Lower leg skin (tissue), 4 donors: ENCODE measurements around the gene STARD13. TPM values are rescaled to one million over a fixed set of nuclear protein-coding genes. Genes with fewer than 3 reads are reported as not detected.

ENCODE experiments used
- DNase-seq, 2 donors: peaks; one replicate each; pipeline ENCODE4 v3.0.0-alpha.2; 2019; ENCODE audit warnings: low spot score in 2 of 2
- H3K4me3 ChIP-seq: fragments of 200-600 bp; sonication (generic); 2 replicates; pipeline ENCODE4 v1.5.1; 2017; ENCODE audit warnings: mild to moderate bottlenecking, low read depth; ENCODE audit not compliant: poor library complexity, severe bottlenecking
- CTCF ChIP-seq, 3 donors: fragments of 450-650 bp; IDR thresholded peaks; one replicate each; pipeline ENCODE4 v1.5.1; 2016; ENCODE audit warnings: antibody characterized with exemption in 3 of 3, mild to moderate bottlenecking in 3 of 3, moderate library complexity in 2 of 3
- POLR2A ChIP-seq, 2 donors: fragments of 450-650 bp; IDR thresholded peaks; one replicate each; pipeline ENCODE4 v1.6.1; 2016 to 2017; ENCODE audit warnings: antibody characterized with exemption in 2 of 2, mild to moderate bottlenecking in 1 of 2, moderate library complexity in 1 of 2
- WGBS, 2 donors: methylation state at CpG; one replicate each; pipeline ENCODE4 v1.1.5; 2018; 5-methylcytosine and 5-hydroxymethylcytosine counted together
- intact Hi-C: fragments of 100-400 bp; cut with DNase I; formaldehyde crosslinking; loops from one replicate; pipeline ENCODE4 v1.15.0; 2023; ENCODE audit warnings: low total_unique reads
- total RNA-seq, 4 donors: library from RNA; depleted of rRNA; stranded (reverse); fragments of >200 nt; gene quantifications; one replicate each; pipeline ENCODE4 v1.1.0, GENCODE V29; 2016

Gene STARD13
- total RNA-seq, 4 donors from 2014 or later, result 15.7 to 22.5 (median 19.6) TPM

GRCh38 chr13:33125821-33126570, 159.6 kb downstream of the STARD13 start:
- H3K4me3 ChIP-seq, result no peak overlapping the region
- no peak for TF ChIP-seq POLR2A (IDR thresholded peaks at IDR 0.05)
- TF ChIP-seq CTCF (IDR thresholded peaks at IDR 0.05), result no peak
- 19 to 45% methylated on average over 10 of the region's 10 CpGs for WGBS, 2 donors
- intact Hi-C loops, result no loop called here
- DNase-seq, result peak; percentile 79 to 89

GRCh38 chr13:33123066-33123859, 162.3 kb downstream of the STARD13 start:
- WGBS, 2 donors, result 72 to 78% methylated on average over 7 of the region's 7 CpGs
- no peak overlapping the region for H3K4me3 ChIP-seq
- peak; percentile 53 to 89 for DNase-seq
- no peak for TF ChIP-seq POLR2A (IDR thresholded peaks at IDR 0.05)
- TF ChIP-seq CTCF (IDR thresholded peaks at IDR 0.05), result no peak
- intact Hi-C loops, result no loop called here

- no peak overlapping the region for H3K4me3 ChIP-seq
- no peak for DNase-seq
- intact Hi-C loops, result no loop called here
- no peak for TF ChIP-seq CTCF (IDR thresholded peaks at IDR 0.05)
- TF ChIP-seq POLR2A (IDR thresholded peaks at IDR 0.05), result no peak
- WGBS, 2 donors, result 38 to 59% methylated on average over 10 of the region's 10 CpGs
These were observed 165.6 kb downstream of the STARD13 start for GRCh38 chr13:33119856-33120543.

- intact Hi-C loops, result no loop called here
- H3K4me3 ChIP-seq, result no peak overlapping the region
- no peak for DNase-seq
- no peak for TF ChIP-seq POLR2A (IDR thresholded peaks at IDR 0.05)
- no peak for TF ChIP-seq CTCF (IDR thresholded peaks at IDR 0.05)
- 64 to 75% methylated on average over 7 of the region's 7 CpGs for WGBS, 2 donors
These were observed 166.4 kb downstream of the STARD13 start for GRCh38 chr13:33119022-33119781.

GRCh38 chr13:33116321-33117010, 169.1 kb downstream of the STARD13 start:
- intact Hi-C loops, result no loop called here
- 89 to 92% methylated on average over 2 of the region's 2 CpGs for WGBS, 2 donors
- H3K4me3 ChIP-seq, result no peak overlapping the region
- no peak for DNase-seq
- TF ChIP-seq POLR2A (IDR thresholded peaks at IDR 0.05) (no peak), CTCF (IDR thresholded peaks at IDR 0.05) (no peak)
